HG02973 (cell line): Measurements from ENCODE around the gene CERS3.
"Not testable (repeated sequence)": the region's sequence is repeated elsewhere in the genome, so short reads cannot be mapped to it uniquely, and the experiment has no call there.

ENCODE experiments used
- ATAC-seq: cut with Tn5 transposase; IDR thresholded peaks from one replicate; pipeline ENCODE4 v1.9.1; 2021; ENCODE audit warnings: moderate library complexity; ENCODE audit not compliant: unreplicated experiment

CERS3 gene

GRCh38 chr15:100468285-100468684 lies 60.5 kb downstream of the CERS3 start:
- ATAC-seq = no peak

DNA sequence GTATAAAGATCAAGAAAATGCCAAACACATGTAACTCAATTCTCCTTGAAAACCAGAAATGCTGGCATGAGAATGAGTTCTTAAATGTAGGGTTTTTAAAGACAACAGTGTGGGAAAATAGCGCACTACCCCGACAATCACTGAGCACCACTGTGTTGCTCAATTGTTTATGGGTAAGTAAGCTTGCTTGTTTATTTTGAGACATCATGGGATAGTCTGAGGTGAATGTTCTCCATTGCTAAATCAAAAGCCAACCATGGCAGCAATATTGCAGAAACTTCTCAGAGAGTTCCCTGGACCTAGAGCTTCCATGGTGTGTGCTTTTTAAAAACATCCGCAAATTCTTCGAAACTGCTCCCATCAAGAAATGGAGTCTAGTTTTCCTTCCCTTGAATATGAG lies 62.7 kb downstream of the CERS3 start:
- no peak for ATAC-seq

DNA sequence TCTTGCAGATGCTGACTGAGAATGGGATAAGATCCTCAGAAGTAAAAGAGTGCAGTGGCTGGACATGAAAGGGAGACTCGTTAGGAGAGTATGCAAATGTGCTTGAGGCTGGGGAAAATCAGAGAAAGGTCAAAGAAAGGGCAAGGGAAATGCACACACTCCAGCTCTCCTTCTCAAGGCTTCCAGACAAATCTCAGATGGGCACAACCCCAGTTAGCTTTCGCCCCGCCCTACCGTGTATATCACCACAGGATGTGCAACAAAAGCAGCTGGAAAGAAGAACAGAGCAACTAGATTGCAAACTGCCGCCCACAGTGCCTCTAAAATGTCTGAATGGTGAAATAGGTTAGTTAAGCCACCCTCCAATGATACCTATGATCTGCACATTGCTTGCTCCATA lies 63.9 kb downstream of the CERS3 start:
- ATAC-seq = no peak

- ATAC-seq = no peak
Measured at GRCh38 chr15:100464256-100464655, 64.5 kb downstream of the CERS3 start.

GRCh38 chr15:100463515-100463914 lies 65.2 kb downstream of the CERS3 start:
- no peak for ATAC-seq

GRCh38 chr15:100461049-100461448 lies 67.7 kb downstream of the CERS3 start:
- ATAC-seq = no peak

DNA sequence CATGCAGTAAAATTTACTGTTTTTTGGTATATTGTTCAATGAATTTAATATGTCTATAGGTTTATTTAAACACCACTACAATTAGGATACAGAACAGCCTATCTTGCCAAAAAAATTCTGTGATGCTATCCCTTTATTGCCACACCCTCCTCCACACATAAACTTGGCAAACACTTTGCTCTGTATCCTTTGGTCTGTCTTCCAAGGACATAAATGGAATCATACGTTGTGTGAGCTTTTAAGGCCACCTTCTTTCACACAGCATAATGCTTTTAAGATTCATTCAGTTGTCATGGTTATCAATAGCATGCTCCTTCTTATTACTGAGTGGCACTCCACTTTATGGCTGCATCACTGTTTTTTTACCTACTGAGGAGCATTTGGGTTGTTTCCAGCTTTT lies 71.5 kb downstream of the CERS3 start:
- ATAC-seq = no peak

DNA sequence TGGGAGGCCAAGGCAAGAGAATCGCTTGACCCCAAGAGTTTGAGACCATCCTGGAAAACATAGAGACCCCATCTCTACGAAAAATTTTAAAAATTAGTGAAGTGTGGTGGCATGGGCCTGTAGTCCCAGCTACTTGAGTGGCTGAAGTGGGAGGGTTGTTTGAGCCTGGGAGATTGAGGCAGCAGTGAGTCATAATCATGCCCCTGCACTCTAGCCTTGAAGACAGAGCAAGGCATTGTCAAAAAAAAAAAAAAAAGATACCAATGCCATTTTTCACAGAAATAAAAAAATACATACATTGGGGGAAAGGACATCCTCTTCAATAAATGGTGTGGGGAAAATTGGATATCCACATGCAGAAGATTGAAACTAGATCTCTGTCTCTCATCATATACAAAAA lies 74.6 kb downstream of the CERS3 start:
- ATAC-seq = no peak

DNA sequence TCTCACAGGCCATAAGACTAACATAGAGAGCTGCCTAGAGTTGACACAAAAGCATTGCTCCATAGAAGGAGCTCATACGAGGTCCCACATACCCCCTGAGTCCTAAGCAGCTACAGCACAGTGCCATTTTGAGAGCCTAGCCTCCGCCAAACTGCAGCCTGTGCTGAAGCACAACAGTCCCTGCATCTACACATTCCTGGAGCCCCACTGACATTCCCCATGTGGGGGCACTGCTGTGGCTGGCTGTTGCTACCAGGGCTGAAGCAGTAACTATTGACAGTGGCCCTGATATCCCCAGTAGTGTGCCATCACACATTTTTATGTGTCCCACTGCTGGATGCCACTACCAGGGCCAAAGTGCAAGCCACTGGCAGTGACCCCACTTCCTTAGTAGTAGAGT lies 80.3 kb downstream of the CERS3 start:
- no peak for ATAC-seq

DNA sequence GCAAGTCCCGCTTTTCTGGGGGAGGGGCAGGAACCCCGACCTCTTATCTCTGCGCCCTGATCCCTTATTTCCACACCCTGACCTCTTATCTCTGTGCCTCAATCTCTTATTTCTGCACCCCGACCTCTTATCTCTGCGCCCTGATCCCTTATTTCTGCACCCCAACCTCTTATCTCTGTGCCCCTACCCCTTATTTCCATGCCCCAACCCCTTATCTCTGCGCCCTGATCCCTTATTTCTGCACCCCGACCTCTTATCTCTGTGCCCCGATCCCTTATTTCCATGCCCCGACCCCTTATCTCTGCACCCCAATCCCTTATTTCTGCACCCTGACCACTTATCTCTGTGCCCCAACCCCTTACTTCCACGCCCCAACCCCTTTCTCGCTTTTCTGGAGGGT lies 87.7 kb downstream of the CERS3 start:
- ATAC-seq = not testable (repeated sequence)

DNA sequence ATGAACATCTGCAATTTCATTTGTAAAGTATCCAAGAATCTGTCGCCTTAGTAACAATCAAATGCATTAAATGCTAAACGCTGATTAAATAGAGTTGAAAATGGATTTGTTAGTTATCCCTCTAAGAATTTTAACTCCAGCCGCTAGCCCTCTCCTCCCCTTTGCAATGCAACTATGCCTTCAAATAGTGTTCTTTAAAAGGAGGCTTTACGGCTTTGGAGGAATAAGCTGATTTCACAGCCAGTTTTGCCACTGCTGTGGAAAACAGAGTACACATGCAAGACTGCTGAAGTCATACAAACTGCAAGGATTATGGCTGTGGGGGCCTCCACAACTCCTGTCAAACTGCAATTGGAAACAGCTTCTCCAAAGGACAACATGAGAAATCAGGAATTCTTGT lies 89.2 kb downstream of the CERS3 start:
- no peak for ATAC-seq

DNA sequence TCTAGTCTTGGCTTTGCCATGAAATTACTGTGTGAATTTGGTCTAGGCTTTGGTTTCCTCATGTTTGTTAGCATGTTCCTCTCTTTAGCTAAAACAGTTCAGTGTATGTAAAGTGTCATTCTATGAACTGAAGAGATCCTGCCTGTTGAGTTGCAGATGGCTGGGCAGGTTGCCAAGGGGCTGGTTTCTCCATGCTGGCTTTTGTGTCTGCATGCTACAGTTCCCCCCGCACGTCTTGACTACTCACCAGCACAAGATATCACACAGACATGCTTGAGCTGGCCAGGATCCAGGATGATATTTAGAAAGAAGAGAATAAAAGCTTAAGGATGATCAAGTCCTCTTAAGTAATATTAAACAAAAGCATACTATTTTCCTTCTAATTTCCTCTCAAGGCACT lies 90.2 kb downstream of the CERS3 start:
- ATAC-seq = peak; percentile 82

GRCh38 chr15:100437261-100437660 lies 91.5 kb downstream of the CERS3 start:
- ATAC-seq = no peak

- ATAC-seq = no peak
Measured at GRCh38 chr15:100434561-100434960, 94.2 kb downstream of the CERS3 start.

DNA sequence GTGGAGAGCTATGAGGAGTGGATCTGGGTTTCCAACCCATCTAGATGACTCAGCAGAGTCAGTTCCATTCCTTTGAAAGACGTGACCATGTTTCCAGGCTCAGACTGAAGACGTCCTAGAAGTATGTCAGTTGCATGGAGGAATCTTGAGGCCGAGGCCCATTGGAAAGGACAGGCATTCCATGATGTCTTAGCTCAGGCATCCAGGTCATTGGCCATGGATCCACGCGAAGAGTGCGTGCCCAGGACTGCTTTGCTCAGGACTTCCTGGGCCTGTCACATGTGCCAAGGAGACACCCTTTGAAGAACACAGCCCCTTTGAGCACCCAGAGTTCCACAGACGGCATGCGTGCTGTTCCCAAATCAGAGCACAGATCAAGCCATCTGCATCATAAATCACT lies 94.7 kb downstream of the CERS3 start:
- ATAC-seq = no peak

GRCh38 chr15:100433304-100433703 lies 95.4 kb downstream of the CERS3 start:
- ATAC-seq = no peak

GRCh38 chr15:100430411-100430810 lies 98.3 kb downstream of the CERS3 start:
- ATAC-seq = no peak

DNA sequence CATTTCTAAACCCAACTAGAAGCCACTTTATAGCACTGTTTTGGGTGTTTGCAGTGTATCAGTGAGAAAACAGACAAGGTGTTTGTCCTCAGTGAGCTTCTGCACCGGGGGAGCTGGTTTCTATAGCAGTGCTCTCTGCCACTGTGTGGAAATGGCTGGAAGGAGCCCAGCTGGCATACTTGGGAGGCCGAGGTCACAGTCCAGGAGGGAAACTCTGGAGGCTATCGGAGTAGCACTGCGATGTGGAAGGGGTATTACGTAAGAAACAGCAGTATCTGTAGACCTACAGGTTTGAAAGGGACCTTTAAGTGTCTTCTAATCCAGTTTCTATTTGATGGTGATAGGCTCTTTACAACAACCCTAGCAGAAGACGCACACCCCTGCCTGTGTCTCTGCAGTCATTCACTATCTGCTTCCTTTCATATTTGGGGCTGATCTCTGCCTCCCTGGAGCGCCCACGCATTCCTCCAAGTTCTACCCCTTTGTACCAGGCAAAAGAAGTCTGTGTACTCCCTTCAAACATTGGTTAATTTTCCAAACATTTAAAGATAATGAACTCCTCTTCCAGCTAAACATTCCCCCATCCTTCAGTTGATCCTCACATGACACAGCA lies 99.5 kb downstream of the CERS3 start:
- ATAC-seq = no peak

DNA sequence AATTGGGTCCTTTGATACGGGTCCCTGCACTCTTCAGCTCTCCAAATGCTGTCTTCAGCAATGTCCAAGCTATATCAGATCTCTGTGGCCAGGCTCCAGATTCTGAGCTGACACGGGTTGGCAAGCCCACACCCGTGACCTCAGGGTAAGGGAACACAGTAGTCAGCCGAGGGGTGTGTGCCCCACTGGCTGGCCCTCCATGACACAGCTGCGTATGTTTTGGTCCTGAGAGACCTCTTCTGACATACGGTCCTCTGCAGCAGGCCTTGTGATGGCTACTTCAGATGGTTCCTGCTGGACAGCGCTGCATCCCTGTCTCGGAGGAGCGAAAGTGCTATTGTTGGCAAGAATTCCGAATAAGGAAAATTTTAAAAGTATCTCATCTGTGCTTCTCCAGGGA lies 101.8 kb downstream of the CERS3 start:
- ATAC-seq = no peak

GRCh38 chr15:100405179-100405578 lies 123.6 kb downstream of the CERS3 start:
- no peak for ATAC-seq

DNA sequence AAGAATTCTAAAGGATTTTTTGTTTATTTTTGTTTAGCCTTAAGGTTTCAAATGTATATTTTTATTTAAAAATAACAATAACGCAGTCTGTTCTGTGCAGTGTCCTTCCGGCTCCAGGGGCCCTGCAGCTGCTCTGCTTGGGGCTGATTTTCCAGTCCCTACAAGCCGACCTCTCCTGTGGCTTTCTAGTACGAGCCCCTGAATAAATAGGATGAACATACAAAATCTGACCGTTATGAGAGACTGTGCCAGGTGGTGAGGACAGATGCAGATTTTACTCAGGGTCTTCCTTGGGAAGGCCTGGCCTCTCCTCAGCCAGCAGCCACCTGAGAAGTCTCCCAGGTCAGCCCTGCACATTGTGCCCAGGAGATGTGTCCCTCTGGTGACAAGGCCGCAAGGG lies 127.8 kb downstream of the CERS3 start:
- no peak for ATAC-seq

DNA sequence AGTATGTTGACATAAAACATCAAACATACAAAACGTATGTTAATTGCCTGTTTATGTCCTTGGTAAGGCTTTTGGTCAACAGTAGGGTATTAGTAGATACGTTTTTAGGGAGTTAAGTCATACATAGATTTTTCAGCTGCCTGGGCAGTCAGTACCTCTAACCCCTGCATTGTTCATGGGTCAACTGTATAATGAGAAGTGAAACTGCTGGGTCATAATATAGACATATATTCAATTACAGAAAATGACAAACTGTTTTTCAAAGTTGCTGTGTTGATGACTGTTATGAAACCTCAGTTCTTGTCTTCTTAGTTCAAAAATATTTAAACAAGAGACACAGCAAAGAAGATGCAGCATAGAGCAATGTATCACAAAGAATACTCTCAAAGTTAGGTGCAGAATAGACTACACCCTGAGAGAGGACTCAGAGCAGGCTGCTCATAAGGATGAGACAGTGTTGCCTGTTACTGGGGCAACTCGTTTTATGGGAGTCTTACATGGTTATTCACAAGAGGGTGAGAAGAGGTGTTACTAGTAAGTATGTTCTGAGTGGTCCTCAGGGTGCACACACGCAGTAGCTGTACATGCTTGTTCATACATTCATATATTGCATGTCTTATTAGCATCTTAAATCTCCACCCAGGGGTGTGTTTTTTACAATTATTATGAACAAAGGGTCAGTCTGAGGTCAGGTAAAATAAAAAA lies 133.9 kb downstream of the CERS3 start:
- ATAC-seq = no peak

DNA sequence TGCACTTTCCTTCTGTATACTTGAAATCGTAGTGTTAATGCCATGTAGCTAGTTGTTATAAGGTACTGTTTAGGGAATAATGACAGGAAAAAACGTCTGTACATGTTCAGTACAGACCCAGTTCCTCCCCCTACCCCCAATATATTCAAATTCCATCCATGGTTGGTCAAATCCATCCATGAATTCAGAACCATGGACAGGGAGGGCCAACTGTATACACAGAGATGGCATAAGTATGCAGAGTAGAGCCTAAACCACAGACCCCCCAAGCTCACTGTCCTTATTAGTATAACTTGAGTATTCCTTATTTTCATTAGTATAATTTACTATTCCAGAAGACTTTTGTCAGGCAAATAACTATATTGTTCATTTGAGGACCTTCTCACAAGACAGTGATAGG lies 135.7 kb downstream of the CERS3 start:
- ATAC-seq = no peak
